Adrenal gland (tissue), 12 donors: ENCODE measurements around the gene SPTLC1. TPM values are rescaled to one million over a fixed set of nuclear protein-coding genes. Genes with fewer than 3 reads are reported as not detected.

ENCODE experiments used
- DNase-seq, 7 donors: peaks; one replicate each; pipeline ENCODE4 v3.0.0-alpha.2; 2019 to 2020
- H3K27ac ChIP-seq, 5 donors: fragments of 200-600 bp; sonication (generic) in 4 of 5; 1 replicate in 3 of 5; 2 replicates in 2 of 5; pipeline versions ENCODE4 v1.5.1 to v1.8.0; 2016 to 2020; ENCODE audit warnings: mild to moderate bottlenecking in 1 of 5
- H3K27me3 ChIP-seq: fragments of 200-600 bp; 2 replicates; pipeline ENCODE4 v1.8.0; 2021
- H3K36me3 ChIP-seq, 2 donors: fragments of 200-600 bp; replicated peaks in 1 of 2; 1 replicate in 1 of 2; 2 replicates in 1 of 2; pipeline versions ENCODE4 v1.5.1 to v1.8.0; 2018 to 2022
- H3K4me1 ChIP-seq, 2 donors: fragments of 200-600 bp; replicated peaks in 1 of 2; 1 replicate in 1 of 2; 2 replicates in 1 of 2; pipeline versions ENCODE4 v1.5.1 to v1.8.0; 2018 to 2021
- H3K4me3 ChIP-seq, 4 donors: fragments of 200-600 bp; sonication (generic) in 3 of 4; one replicate each; pipeline ENCODE4 v1.5.1; 2016 to 2018
- H3K9me3 ChIP-seq, 3 donors: fragments of 200-600 bp; sonication (generic) in 1 of 3; replicated peaks in 1 of 3; 1 replicate in 2 of 3; 2 replicates in 1 of 3; pipeline versions ENCODE4 v1.5.1 to v1.8.0; 2016 to 2021
- CTCF ChIP-seq, 6 experiments: fragments of 450-650 bp in 4 of 6; fragments of 200-600 bp in 2 of 6; sonication (generic) in 1 of 6; IDR thresholded peaks; 1 replicate in 5 of 6; 2 replicates in 1 of 6; pipeline versions ENCODE4 v1.5.1 to v1.8.0; 2016 to 2021; ENCODE audit warnings: antibody characterized with exemption in 6 of 6, mild to moderate bottlenecking in 2 of 6, moderate library complexity in 1 of 6
- POLR2A ChIP-seq, 2 donors: fragments of 450-650 bp; IDR thresholded peaks; one replicate each; pipeline ENCODE4 v1.6.1; 2017; ENCODE audit warnings: antibody characterized with exemption in 2 of 2, mild to moderate bottlenecking in 2 of 2, moderate library complexity in 1 of 2
- WGBS, 4 donors: extraction: QIAGEN DNeasy Blood & Tissue Kit in 2 of 4; methylation state at CpG; one replicate each; pipeline versions ENCODE4 v1.1.5 to v1.1.7; 2013 to 2017; 5-methylcytosine and 5-hydroxymethylcytosine counted together
- intact Hi-C, 2 donors: fragments of 100-400 bp; cut with DNase I; formaldehyde crosslinking; loops; one replicate each; pipeline versions ENCODE4 v1.14.1 to v1.15.0; 2022 to 2023
- polyA plus RNA-seq, 3 donors: library from polyadenylated mRNA; stranded (reverse); fragments of 200-250 nt in 2 of 3; fragments of 350-450 nt in 1 of 3; fragmentation: Illumina TruSeq in 1 of 3; extraction: RNeasy Lipid Tissue Mini Kit (QIAGEN cat#74804) in 1 of 3; gene quantifications; one replicate each; pipeline ENCODE4 v1.2.3, GENCODE V29; 2013 to 2014
- total RNA-seq, 9 donors: library from RNA; depleted of rRNA in 4 of 9; stranded (reverse); fragments of >200 nt in 4 of 9; fragments of 120-200 nt in 1 of 9; fragmentation: NEBNext Ultra II Directional in 1 of 9; extraction: Animal tissue kit (Norgen Biotek cat#: 25700) in 1 of 9; gene quantifications; one replicate each; pipeline versions ENCODE4 v1.1.0 to v1.2.4, GENCODE V29; 2013 to 2023
- donor health status: healthy with polysubstance abuse.
- donor health status: Bipolar disorder and iron deficiency.
- donor health status: DM: yes; HTN: yes; CAD: no.
- donor health status: DM: no; HTN: no; CAD: no.
- donor health status: DM: no; HTN: no; CAD: no.
- donor health status: DM: yes; HTN: yes; CAD: no.

SPTLC1 gene
- total and polyA plus RNA-seq, 12 donors, result 18.8 to 106 (median 72.9) TPM

DNA sequence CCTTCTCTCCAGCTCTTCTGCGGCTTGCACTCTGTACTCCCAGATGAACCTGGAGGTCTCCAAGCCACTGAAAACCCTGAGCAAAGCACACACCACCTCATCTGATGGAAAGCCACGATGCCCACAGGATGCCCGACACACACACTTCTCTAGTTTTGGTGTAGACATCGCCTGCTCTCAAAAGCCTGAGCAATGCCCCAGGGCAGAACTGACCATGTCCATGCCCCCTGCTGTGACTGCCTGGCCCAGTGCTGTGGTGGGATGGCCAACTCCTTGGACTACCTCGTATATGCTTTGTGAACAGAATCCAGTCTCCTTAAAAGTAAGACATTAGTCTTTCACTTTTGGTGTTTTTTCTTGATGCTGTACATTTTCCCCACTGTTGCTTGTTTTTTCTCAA lies 81.2 kb downstream of the SPTLC1 start:
- no peaks in the 10 kb centered on the region for H3K27me3 ChIP-seq
- no peaks in the 10 kb centered on the region for H3K9me3 ChIP-seq
- WGBS, 4 donors, result 88 to 99% (median 97%) methylated on average over 5 of the region's 5 CpGs
- no peak for DNase-seq
- TF ChIP-seq CTCF (IDR thresholded peaks at IDR 0.05) (no peak), POLR2A (IDR thresholded peaks at IDR 0.05) (no peak)
- intact Hi-C loops, result no loop called here
- no peaks in the 10 kb centered on the region for H3K4me1 ChIP-seq
- peaks cover 0 to 29% of the 10 kb centered on the region in 2 donors for H3K36me3 ChIP-seq
- H3K4me3 ChIP-seq, result no peak overlapping the region
- H3K27ac ChIP-seq, result no peak overlapping the region

DNA sequence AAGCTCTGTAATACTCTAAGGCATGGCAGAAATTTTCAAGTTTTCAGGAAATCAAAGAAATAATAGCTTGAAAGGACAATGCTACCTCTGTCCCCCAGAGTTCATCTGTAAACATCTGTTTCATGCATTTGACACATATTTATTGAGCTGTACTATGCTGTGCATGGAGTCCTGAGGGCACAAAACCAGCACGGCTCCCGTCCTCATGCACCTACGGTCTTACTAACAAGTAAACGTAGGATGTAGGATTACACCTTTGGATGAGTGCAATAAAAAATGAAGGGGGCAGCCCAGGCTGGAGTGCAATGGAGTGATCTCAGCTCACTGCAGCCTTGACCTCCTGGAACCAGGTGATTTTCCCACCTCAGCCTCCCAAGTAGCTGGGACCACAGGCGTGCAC lies 81.9 kb downstream of the SPTLC1 start:
- Histone ChIP-seq H3K4me3 (no peak overlapping the region), H3K9me3 (no peaks in the 10 kb centered on the region), H3K27ac (no peak overlapping the region), H3K36me3 (peaks cover 0 to 29% of the 10 kb centered on the region in 2 donors), H3K4me1 (no peaks in the 10 kb centered on the region), H3K27me3 (no peaks in the 10 kb centered on the region)
- WGBS, 4 donors, result 95 to 100% (median 96%) methylated on average over 4 to 5 of the region's 5 CpGs
- intact Hi-C loops, result no loop called here
- no peak for DNase-seq
- no peak for TF ChIP-seq CTCF (IDR thresholded peaks at IDR 0.05)
- no peak for TF ChIP-seq POLR2A (IDR thresholded peaks at IDR 0.05)

DNA sequence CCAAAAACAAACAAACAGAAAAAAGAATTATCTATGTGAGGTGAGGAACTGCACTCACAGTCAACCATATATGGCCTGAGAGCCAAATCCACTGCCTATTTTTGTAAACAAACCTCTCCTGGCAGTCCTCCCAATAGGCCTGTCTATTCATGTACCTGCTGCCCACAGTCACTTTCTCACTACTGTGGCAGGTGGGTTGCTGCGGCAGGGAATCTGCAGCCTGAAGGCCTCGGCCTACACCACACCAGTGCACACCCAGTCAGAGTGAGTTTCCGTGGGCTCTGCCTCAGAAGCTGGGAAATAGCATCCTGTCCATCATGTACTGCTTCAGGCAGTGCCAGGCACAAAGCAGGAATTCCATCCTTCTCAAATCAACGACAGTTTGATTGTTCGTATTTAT lies 82.3 kb downstream of the SPTLC1 start:
- H3K4me1 ChIP-seq, result no peaks in the 10 kb centered on the region
- H3K27ac ChIP-seq, result no peak overlapping the region
- intact Hi-C loops, result no loop called here
- DNase-seq, result no peak
- no peak overlapping the region for H3K4me3 ChIP-seq
- peaks cover 0 to 29% of the 10 kb centered on the region in 2 donors for H3K36me3 ChIP-seq
- TF ChIP-seq POLR2A (IDR thresholded peaks at IDR 0.05), result no peak
- no peak for TF ChIP-seq CTCF (IDR thresholded peaks at IDR 0.05)
- no peaks in the 10 kb centered on the region for H3K27me3 ChIP-seq
- H3K9me3 ChIP-seq, result no peaks in the 10 kb centered on the region
- 92 to 95% (median 94%) methylated on average over 5 of the region's 5 CpGs for WGBS, 4 donors

- Histone ChIP-seq H3K4me3 (no peak overlapping the region), H3K27me3 (no peaks in the 10 kb centered on the region), H3K27ac (no peak overlapping the region), H3K9me3 (no peaks in the 10 kb centered on the region), H3K4me1 (no peaks in the 10 kb centered on the region), H3K36me3 (peaks cover 0 to 16% of the 10 kb centered on the region in 2 donors)
- 84 to 96% (median 96%) methylated on average over 3 of the region's 3 CpGs for WGBS, 4 donors
- intact Hi-C loops, result no loop called here
- DNase-seq, result no peak
- TF ChIP-seq CTCF (IDR thresholded peaks at IDR 0.05), result no peak
- TF ChIP-seq POLR2A (IDR thresholded peaks at IDR 0.05), result no peak
Measured at GRCh38 chr9:92030367-92030766, 84.8 kb downstream of the SPTLC1 start.
